BJ (cell line): ENCODE results near the gene FGFR4. TPM values are rescaled to one million over a fixed set of nuclear protein-coding genes. Genes with fewer than 3 reads are reported as not detected.

Experiments used
- CTCF ChIA-PET: fragments of 350-600 bp; formaldehyde crosslinking; extraction: SDS; loops from one replicate; lab custom pipeline; 2021; ENCODE audit warnings: antibody characterized with exemption, inconsistent platforms; lab: Yijun Ruan, JAX
- POLR2A ChIA-PET: fragments of 300-600 bp; sonication (Branson Sonifier 250); formaldehyde crosslinking; extraction: SDS; loops from one replicate; lab custom pipeline; 2021; ENCODE audit warnings: antibody characterized with exemption; lab: Charles Lee
- DNase-seq: peaks from one replicate; pipeline ENCODE4 v3.0.0-alpha.2; 2011; ENCODE audit warnings: low read depth
- H3K27me3 ChIP-seq: 2 replicates; pipeline ENCODE4 v1.6.0; 2011; ENCODE audit warnings: low read length; ENCODE audit not compliant: control insufficient read depth, insufficient read depth
- H3K36me3 ChIP-seq: 2 replicates; pipeline ENCODE4 v1.5.1; 2011; ENCODE audit warnings: low read length; ENCODE audit not compliant: control insufficient read depth, insufficient read depth
- H3K4me3 ChIP-seq: 2 replicates; pipeline ENCODE4 v1.5.1; 2011; ENCODE audit warnings: low read depth, mild to moderate bottlenecking, control low read depth, low read length
- polyA plus RNA-seq: library from polyadenylated mRNA; depleted of rRNA; stranded (reverse); fragments of >200 nt; gene quantifications from 2 replicates; pipeline ENCODE4 v1.2.3, GENCODE V29; 2011
- TF ChIP-seq, protein P1 (sequence below): IDR thresholded peaks from 2 replicates; pipeline ENCODE4 v1.5.1; 2011; ENCODE audit warnings: low read depth, mild to moderate bottlenecking, control low read depth, inconsistent platforms, low read length, moderate library complexity; ENCODE audit not compliant: insufficient read depth

FGFR4 gene
- polyA plus RNA-seq, 1 experiment = 0.12 TPM

DNA sequence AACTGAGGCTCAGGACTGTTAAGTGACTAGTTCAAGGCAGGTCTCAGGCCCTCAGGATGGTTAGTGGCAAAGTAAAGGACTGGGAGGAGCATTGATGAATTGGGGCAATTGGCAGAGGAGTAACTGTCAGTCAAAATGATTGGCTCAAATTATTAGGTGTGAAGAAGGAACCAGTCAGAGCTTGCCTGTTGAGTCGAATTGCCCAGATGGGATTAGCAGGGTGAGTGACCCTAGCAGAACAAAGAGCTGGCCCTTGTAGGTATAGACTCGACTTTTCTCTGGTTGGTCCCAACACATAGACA lies 44.3 kb downstream of the FGFR4 start:
- H3K36me3 ChIP-seq = 0 out of 2 replicates have a peak, but pooled peaks cover 2% of the 10 kb centered on the region
- POLR2A ChIA-PET = interaction anchor here (0.6 kb wide), 1 partner anchor 594 kb away, joined by 3 read pairs; the partner anchor contains the start of gene RNF44
- TF ChIP-seq, protein P1, sequence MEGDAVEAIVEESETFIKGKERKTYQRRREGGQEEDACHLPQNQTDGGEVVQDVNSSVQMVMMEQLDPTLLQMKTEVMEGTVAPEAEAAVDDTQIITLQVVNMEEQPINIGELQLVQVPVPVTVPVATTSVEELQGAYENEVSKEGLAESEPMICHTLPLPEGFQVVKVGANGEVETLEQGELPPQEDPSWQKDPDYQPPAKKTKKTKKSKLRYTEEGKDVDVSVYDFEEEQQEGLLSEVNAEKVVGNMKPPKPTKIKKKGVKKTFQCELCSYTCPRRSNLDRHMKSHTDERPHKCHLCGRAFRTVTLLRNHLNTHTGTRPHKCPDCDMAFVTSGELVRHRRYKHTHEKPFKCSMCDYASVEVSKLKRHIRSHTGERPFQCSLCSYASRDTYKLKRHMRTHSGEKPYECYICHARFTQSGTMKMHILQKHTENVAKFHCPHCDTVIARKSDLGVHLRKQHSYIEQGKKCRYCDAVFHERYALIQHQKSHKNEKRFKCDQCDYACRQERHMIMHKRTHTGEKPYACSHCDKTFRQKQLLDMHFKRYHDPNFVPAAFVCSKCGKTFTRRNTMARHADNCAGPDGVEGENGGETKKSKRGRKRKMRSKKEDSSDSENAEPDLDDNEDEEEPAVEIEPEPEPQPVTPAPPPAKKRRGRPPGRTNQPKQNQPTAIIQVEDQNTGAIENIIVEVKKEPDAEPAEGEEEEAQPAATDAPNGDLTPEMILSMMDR = no peak
- no peaks in the 10 kb centered on the region for H3K27me3 ChIP-seq
- no peak for DNase-seq
- no peak overlapping the region for H3K4me3 ChIP-seq
- CTCF ChIA-PET = interaction anchor here (4.2 kb wide), 1 partner anchor 17 kb away, joined by 15 read pairs; no protein-coding TSS in a partner anchor

DNA sequence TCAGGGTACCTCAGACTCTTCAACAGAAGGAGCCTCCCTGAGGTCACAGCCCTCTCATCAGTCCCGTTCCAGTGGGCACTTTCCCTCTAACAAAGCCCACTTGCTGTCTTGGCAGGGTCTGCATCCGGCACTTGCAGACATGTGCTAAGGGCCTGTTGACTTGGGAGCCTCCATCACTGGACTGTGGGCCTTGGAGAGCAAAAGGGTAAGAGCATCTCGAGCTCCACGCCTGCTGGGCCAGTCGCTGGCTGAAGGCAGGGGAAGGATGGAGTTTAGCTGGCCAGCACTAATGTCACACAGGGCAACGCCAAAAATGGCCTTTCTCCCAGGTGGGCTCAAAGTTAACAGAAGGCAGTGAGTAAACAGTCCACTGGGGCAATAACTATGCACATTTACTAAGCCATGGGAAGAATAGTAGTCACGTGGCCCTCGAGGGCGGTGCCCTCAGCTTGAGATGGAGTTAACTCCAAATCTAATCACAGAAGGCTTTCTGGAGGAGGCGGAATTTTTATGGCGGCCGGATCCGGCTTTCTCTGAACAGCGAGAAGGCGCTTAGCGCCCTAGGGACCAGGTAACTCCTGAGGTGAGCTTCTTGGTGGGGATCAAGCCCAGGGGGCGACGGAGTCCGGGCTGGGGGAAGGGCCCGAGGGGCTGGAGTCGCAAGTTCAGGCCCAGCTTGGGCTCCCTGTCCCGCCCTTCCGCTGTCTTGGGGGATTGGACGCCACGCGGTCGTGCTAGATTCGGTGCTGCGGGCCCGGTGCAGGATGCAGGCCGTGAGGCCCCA lies 44.8 kb downstream of the FGFR4 start:
- ChIA-PET CTCF (interaction anchor here (4.2 kb wide), 1 partner anchor 18 kb away, joined by 15 read pairs; no protein-coding TSS in a partner anchor), POLR2A (interaction anchor here (0.6 kb wide), 1 partner anchor 594 kb away, joined by 3 read pairs; the partner anchor contains the start of gene RNF44)
- H3K27me3 ChIP-seq = no peaks in the 10 kb centered on the region
- H3K36me3 ChIP-seq = peaks cover 2% of the 10 kb centered on the region; the same call in 1 of the 2 replicates
- TF ChIP-seq, protein P1 = no peak
- no peak for DNase-seq
- H3K4me3 ChIP-seq = no peak overlapping the region

DNA sequence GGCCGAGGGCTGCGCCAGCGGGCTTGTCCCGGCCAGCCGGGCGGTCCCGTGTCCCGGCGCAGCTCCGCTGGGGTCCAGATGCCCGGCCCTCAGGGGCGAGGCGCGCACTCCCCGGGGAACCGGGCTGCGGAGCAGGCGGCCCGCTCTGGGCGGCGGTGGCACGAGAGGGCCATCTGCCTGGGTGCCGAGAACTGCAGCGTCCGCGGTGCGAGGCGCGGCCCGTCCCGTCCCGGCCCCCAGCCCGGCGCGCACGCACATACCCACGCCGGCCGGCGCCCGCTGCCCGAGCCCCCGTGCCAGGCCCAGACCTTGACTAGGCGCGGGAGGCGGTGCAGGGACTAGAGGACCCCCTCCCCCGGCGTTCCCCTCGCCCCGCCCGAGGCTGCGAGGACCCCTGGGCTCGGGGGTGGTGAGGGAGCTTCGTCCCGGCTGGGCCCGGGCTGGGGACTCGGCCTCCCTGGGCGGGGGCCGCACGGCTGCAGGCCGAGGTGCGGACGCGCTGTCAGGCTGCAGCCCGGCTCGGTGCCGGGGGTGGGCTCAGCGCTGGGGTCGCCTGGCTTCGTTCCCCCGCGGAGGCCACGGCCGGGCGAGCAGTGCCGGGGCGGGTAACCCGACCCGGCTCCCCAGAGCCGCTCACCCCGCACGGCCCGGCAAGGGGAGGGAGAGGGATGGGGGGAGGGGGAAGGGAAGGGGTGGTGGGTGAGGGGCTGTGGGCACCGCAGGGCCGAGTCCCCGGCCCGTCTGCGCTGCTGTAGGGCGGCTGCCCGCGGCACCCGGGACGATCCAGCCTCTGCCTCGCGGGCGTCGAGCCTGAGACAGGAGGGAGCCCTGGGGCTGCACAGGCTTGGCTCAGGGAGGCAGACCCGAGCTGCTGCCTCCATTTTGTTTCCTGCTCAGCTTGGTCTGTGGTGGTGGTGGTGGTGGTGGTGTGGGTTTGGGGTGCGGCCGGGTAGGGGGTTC lies 45.7 kb downstream of the FGFR4 start:
- POLR2A ChIA-PET = no interaction called here
- TF ChIP-seq, protein P1 = no peak
- CTCF ChIA-PET = interaction anchor here (4.2 kb wide), 1 partner anchor 19 kb away, joined by 15 read pairs; no protein-coding TSS in a partner anchor
- no peak for DNase-seq
- no peaks in the 10 kb centered on the region for H3K27me3 ChIP-seq
- peaks cover 2% of the 10 kb centered on the region; the same call in 1 of the 2 replicates for H3K36me3 ChIP-seq
- H3K4me3 ChIP-seq = no peak overlapping the region; the same call in 1 of the 2 replicates

DNA sequence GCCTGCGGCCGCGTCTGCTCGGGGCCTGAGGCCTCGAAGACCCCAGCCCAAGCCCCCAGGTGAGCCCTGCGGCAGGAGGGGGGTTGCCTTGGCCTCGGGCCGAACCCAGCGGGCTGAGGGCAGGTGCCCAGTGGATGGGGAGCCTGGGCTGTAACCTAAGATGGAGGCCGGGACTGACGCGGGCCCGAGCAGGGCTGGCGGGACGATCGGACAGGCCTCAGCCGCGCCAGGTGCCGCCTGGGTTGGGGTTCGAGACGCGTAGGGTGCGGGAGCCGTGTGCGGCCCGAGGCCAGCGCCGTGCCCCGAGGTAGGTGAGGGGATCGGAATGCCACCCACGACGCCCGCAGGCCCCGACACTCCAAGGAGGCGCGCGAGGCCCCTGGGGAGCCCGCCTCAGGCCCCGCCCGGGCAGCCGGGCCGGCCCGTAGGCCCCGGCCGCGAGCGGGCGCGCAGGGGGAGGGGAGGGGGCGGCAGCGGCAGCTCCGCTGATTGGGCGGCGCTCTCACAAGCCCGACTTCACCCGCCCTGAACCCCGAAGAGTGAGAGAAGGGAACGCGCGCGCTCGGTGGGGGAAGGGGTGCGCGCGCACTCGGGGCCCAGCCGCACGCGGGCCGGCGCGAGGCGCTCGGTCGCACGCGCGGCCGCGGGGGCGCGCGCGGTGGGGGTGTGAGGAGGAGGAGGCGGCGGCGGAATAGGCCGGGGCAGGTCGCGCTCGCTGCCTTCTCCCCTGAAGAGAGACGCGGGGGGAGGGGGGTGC lies 46.6 kb downstream of the FGFR4 start, which contains the start of gene NSD1:
Gene NSD1, plus strand, starts transcription at position 678 of the 757 bp plus-strand sequence. CDS start 1,331 bp downstream, outside the sequence.
- TF ChIP-seq, protein P1 = no peak
- Histone ChIP-seq H3K27me3 (no peaks in the 10 kb centered on the region), H3K4me3 (peak within 1 kb of the TSS; percentile 64), H3K36me3 (peaks cover 4% of the 10 kb centered on the region; the same call in 1 of the 2 replicates)
- ChIA-PET CTCF (interaction anchor here (0.9 to 4.2 kb wide), 2 partner anchors 19 to 176 kb away, joined by 4 to 15 read pairs; no protein-coding TSS in a partner anchor), POLR2A (no interaction called here)
- DNase-seq = no peak
